Measurements from ENCODE around the gene PTGFRN.

PTGFRN gene

DNA sequence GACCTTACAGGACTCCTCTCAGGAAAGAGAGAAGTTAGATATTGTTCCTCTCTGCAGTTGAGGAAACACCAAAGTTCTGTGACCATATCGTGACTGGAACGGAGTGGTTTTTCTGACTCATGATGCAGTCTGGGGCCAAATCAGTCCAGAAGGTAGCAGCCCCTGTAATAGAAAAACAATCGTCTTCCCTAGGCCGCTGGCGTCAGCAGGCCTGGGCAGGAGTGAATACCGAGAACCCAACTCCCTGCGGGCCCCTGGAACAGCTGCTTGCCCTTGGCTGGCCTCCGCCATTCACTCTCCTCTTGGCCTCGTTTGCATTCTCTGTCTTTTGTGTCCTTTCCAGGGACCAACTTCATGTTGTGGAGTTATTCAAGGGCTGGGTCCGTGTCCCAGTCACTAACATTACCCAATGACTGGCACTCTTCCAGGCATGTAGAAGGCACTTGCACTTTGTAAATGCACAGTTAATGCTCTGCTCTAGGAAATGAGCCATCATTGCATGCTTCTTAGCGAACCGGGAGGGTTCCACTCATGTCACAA lies 81.0 kb downstream of the PTGFRN start:
- Histone ChIP-seq H3K27ac (ENCODE audit: low read length) (no peak overlapping the region), H3K9me2 (replicated peaks; ENCODE audit: insufficient read depth, low read length) (no peaks in the 10 kb centered on the region), H4K20me1 (ENCODE audit: insufficient read depth, low read length) (no peaks in the 10 kb centered on the region), H3K9me3 (replicated peaks; ENCODE audit: insufficient read depth, low read length) (no peaks in the 10 kb centered on the region), H3K36me3 (replicated peaks; ENCODE audit: insufficient read depth, low read length) (no peaks in the 10 kb centered on the region), H2AFZ (ENCODE audit: low read length) (no peak overlapping the region), H3K79me2 (ENCODE audit: low read length) (no peaks in the 10 kb centered on the region), H3K4me1 (ENCODE audit: low read length) (no peaks in the 10 kb centered on the region), H3F3A (ENCODE audit: insufficient read depth, low read length) (no peaks in the 10 kb centered on the region), H3K4me2 (ENCODE audit: low read depth, low read length) (no peak overlapping the region), H3K27me3 (replicated peaks; ENCODE audit: insufficient read depth, low read length) (no peaks in the 10 kb centered on the region), H3K4me3 (ENCODE audit: low read length) (no peak overlapping the region), H3K9ac (ENCODE audit: low read length) (no peak overlapping the region)
- no peak for DNase-seq
- TF ChIP-seq, protein P1, sequence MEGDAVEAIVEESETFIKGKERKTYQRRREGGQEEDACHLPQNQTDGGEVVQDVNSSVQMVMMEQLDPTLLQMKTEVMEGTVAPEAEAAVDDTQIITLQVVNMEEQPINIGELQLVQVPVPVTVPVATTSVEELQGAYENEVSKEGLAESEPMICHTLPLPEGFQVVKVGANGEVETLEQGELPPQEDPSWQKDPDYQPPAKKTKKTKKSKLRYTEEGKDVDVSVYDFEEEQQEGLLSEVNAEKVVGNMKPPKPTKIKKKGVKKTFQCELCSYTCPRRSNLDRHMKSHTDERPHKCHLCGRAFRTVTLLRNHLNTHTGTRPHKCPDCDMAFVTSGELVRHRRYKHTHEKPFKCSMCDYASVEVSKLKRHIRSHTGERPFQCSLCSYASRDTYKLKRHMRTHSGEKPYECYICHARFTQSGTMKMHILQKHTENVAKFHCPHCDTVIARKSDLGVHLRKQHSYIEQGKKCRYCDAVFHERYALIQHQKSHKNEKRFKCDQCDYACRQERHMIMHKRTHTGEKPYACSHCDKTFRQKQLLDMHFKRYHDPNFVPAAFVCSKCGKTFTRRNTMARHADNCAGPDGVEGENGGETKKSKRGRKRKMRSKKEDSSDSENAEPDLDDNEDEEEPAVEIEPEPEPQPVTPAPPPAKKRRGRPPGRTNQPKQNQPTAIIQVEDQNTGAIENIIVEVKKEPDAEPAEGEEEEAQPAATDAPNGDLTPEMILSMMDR (IDR thresholded peaks at IDR 0.05; ENCODE audit: low read length): no peak
- no peak for TF ChIP-seq EZH2phosphoT487 (IDR thresholded peaks at IDR 0.05; ENCODE audit: low read length)
- no peak for TF ChIP-seq EZH2 (optimal IDR thresholded peaks at IDR 0.05; ENCODE audit: low read depth, low read length)

DNA sequence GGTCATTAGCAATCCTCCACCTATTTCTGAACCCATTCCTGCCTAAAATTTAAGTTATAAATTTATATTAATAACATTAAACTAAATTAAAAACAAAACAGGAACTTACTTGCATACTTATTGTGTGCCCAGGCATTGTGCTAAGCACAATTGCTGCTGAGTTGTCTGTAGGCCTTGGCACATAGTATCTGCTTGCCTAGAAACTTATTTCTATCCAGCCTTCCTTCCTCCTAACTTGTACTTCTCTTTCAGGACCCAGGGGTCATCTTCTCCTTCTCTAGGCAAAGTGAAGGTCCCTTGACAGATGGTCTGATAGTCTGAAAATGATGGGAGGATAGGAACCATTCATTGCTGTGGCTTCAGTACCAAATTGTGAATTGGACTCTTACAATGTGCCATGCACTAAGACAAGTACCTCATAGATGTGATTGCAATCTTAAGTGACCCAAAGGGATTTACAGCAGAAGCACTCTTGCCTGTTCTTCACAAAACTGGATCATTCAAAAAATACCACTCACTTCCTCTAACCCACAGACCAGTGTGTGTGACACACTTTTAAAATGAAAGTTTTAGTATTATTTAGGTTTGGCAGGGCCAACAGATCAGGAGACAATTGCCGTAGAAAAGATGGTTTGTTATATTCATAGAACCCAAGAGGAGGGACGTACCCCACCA lies 81.6 kb downstream of the PTGFRN start:
- Histone ChIP-seq H4K20me1 (ENCODE audit: insufficient read depth, low read length) (no peaks in the 10 kb centered on the region), H2AFZ (ENCODE audit: low read length) (no peak overlapping the region), H3K9me2 (replicated peaks; ENCODE audit: insufficient read depth, low read length) (no peaks in the 10 kb centered on the region), H3K27me3 (replicated peaks; ENCODE audit: insufficient read depth, low read length) (no peaks in the 10 kb centered on the region), H3K4me1 (ENCODE audit: low read length) (no peaks in the 10 kb centered on the region), H3K36me3 (replicated peaks; ENCODE audit: insufficient read depth, low read length) (no peaks in the 10 kb centered on the region), H3K9ac (ENCODE audit: low read length) (no peak overlapping the region), H3K9me3 (replicated peaks; ENCODE audit: insufficient read depth, low read length) (no peaks in the 10 kb centered on the region), H3F3A (ENCODE audit: insufficient read depth, low read length) (no peaks in the 10 kb centered on the region), H3K27ac (ENCODE audit: low read length) (no peak overlapping the region), H3K4me3 (ENCODE audit: low read length) (no peak overlapping the region), H3K79me2 (ENCODE audit: low read length) (no peaks in the 10 kb centered on the region), H3K4me2 (ENCODE audit: low read depth, low read length) (no peak overlapping the region)
- no peak for TF ChIP-seq EZH2phosphoT487 (IDR thresholded peaks at IDR 0.05; ENCODE audit: low read length)
- TF ChIP-seq EZH2 (optimal IDR thresholded peaks at IDR 0.05; ENCODE audit: low read depth, low read length): no peak
- TF ChIP-seq, protein P1 (IDR thresholded peaks at IDR 0.05; ENCODE audit: low read length): no peak
- DNase-seq: no peak

DNA sequence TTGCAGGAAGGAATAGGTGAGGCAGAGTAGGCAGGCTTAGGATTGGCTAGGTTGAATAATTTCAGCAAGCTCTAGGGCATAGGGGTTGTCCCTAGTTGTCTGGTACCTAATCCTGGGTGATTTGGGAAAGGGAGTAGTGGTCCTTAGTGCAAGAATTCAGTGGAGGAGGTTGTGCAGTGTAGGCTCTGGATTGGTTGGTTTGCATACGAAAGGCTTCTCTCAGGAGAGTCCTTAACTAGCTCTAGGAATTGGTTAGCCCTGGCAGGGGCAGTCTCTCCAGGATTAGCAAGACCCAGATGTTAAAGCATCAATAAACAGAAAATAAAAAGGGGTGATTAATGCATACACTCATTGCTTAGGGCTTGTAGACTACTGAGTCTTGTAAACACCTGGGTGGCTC lies 82.2 kb downstream of the PTGFRN start:
- Histone ChIP-seq H3K4me1 (ENCODE audit: low read length) (no peaks in the 10 kb centered on the region), H3K9ac (ENCODE audit: low read length) (no peak overlapping the region), H4K20me1 (ENCODE audit: insufficient read depth, low read length) (no peaks in the 10 kb centered on the region), H3K27ac (ENCODE audit: low read length) (no peak overlapping the region), H3K4me3 (ENCODE audit: low read length) (no peak overlapping the region), H3F3A (ENCODE audit: insufficient read depth, low read length) (no peaks in the 10 kb centered on the region), H3K9me2 (replicated peaks; ENCODE audit: insufficient read depth, low read length) (no peaks in the 10 kb centered on the region), H3K9me3 (replicated peaks; ENCODE audit: insufficient read depth, low read length) (no peaks in the 10 kb centered on the region), H3K27me3 (replicated peaks; ENCODE audit: insufficient read depth, low read length) (no peaks in the 10 kb centered on the region), H3K4me2 (ENCODE audit: low read depth, low read length) (no peak overlapping the region), H2AFZ (ENCODE audit: low read length) (no peak overlapping the region), H3K36me3 (replicated peaks; ENCODE audit: insufficient read depth, low read length) (no peaks in the 10 kb centered on the region), H3K79me2 (ENCODE audit: low read length) (no peaks in the 10 kb centered on the region)
- TF ChIP-seq, protein P1 (IDR thresholded peaks at IDR 0.05; ENCODE audit: low read length): no peak
- TF ChIP-seq EZH2phosphoT487 (IDR thresholded peaks at IDR 0.05; ENCODE audit: low read length) (no peak), EZH2 (optimal IDR thresholded peaks at IDR 0.05; ENCODE audit: low read depth, low read length) (no peak)
- no peak for DNase-seq
